Liver (tissue), 3 donors: ENCODE data around the gene NRG2.

ENCODE experiments used
- ATF3 ChIP-seq: IDR thresholded peaks from 2 replicates; pipeline ENCODE4 v1.6.1; 2016; ENCODE audit warnings: antibody characterized with exemption
- CTCF ChIP-seq: fragments of 150-350 bp; IDR thresholded peaks from 2 replicates; pipeline ENCODE4 v1.5.1; 2017; ENCODE audit warnings: improper control_type of control experiment, low read depth, low read length; ENCODE audit not compliant: missing input control
- EGR1 ChIP-seq, 2 donors: IDR thresholded peaks; 2 replicates each; pipeline ENCODE4 v1.6.1; 2016 to 2018; ENCODE audit warnings: antibody characterized with exemption in 2 of 2, low read depth in 2 of 2
- RAD21 ChIP-seq, 2 donors: IDR thresholded peaks; 2 replicates each; pipeline ENCODE4 v1.6.1; 2016; ENCODE audit warnings: antibody characterized with exemption in 2 of 2, mild to moderate bottlenecking in 2 of 2
- REST ChIP-seq: IDR thresholded peaks from 2 replicates; pipeline ENCODE4 v1.6.1; 2016; ENCODE audit warnings: antibody characterized with exemption, mild to moderate bottlenecking
- SP1 ChIP-seq: IDR thresholded peaks from 2 replicates; pipeline ENCODE4 v1.6.1; 2018; ENCODE audit warnings: antibody characterized with exemption, mild to moderate bottlenecking
- TAF1 ChIP-seq: conservative IDR thresholded peaks from 2 replicates; pipeline ENCODE4 v1.6.1; 2016; ENCODE audit warnings: antibody characterized with exemption, mild to moderate bottlenecking
- YY1 ChIP-seq: IDR thresholded peaks from 2 replicates; pipeline ENCODE4 v1.6.1; 2016; ENCODE audit warnings: antibody characterized with exemption, mild to moderate bottlenecking
- ZBTB33 ChIP-seq: IDR thresholded peaks from 2 replicates; pipeline ENCODE4 v1.6.1; 2016; ENCODE audit warnings: antibody characterized with exemption
- donor health status: healthy.
- donor health status: healthy.

GRCh38 chr5:139985290-139985689, 57.8 kb downstream of the NRG2 start:
- no peak for TF ChIP-seq CTCF
- no peak for TF ChIP-seq SP1
- TF ChIP-seq YY1 = no peak
- TF ChIP-seq RAD21 (IDR thresholded peaks at IDR 0.05) = no peak
- TF ChIP-seq TAF1 = no peak
- no peak for TF ChIP-seq REST
- TF ChIP-seq ATF3 = no peak
- no peak for TF ChIP-seq ZBTB33
- no peak for TF ChIP-seq EGR1 (IDR thresholded peaks at IDR 0.05; ENCODE audit: low read depth in 2 of 2)
